ENCODE results near the gene METTL9. TPM values are rescaled to one million over a fixed set of nuclear protein-coding genes. Genes with fewer than 3 reads are reported as not detected.
A peak's percentile ranks its signal among the peaks of the same experiment; 100 is the strongest.

The METTL9 gene
- polyA plus RNA-seq, 3 donors: 181 to 400 (median 373) TPM

DNA sequence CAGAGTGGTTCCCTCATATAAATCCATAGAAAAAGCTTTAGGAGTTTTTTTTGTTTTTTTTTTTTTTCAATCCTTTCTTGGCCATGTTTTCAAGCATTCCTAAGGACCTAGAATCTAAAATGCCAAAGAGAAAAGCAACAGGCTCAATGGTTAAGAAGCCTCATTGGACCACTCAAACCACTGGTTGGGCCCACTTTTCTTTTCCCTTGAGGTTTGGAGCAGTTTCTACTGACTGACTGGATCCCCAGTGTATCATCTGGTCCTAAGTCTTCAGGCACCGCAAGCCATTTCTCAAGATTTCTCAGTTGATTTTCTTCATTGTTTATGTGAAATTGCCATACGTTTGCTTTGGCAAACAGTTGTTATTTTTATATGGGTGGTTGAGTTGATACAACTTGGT lies 14.4 kb downstream of the METTL9 start:
- no peaks in the 10 kb centered on the region for H3K27me3 ChIP-seq (ENCODE audit: control insufficient read depth in 2 of 2, insufficient read depth in 2 of 2, low read length in 2 of 2)
- peak overlapping the region in 1 of 2 donors; percentile 93 for H3K27ac ChIP-seq (ENCODE audit: low read depth in 1 of 2, low read length in 2 of 2)
- peaks cover 97 to 100% of the 10 kb centered on the region in 2 donors for H3K4me1 ChIP-seq (ENCODE audit: control insufficient read depth in 1 of 2, insufficient read depth in 2 of 2, low read length in 2 of 2)
- Mint-ChIP-seq H3K27ac (peak overlapping the region in 5 of 7 donors; percentile 61 to 95 (median 91)), H3K36me3 (peaks cover 40 to 50% of the 10 kb centered on the region in 2 donors), H3K4me3 (no peak overlapping the region), H3K27me3 (ENCODE audit: low read depth in 3 of 3) (no peaks in the 10 kb centered on the region), H3K9me3 (no peaks in the 10 kb centered on the region), H3K4me1 (peaks cover 95% of the 10 kb centered on the region)
- WGBS (ENCODE audit: insufficient coverage): no CpG with 5 or more reads among the region's 2 CpGs
- H3K79me2 ChIP-seq (ENCODE audit: insufficient read depth, low read length): peaks cover 100% of the 10 kb centered on the region
- no peak overlapping the region for H3K4me2 ChIP-seq (replicated peaks; ENCODE audit: extremely low read depth, low read length, poor library complexity, severe bottlenecking)
- intact Hi-C loops (cut with micrococcal nuclease): loop anchor here in 1 of 2 donors (5.0 kb wide), 1 partner anchor 39 kb away; the partner anchor contains the start of gene IGSF6
- peaks cover 72% of the 10 kb centered on the region for H4K20me1 ChIP-seq (ENCODE audit: insufficient read depth, low read length)
- H2AFZ ChIP-seq (ENCODE audit: insufficient read depth, low read depth, low read length, poor library complexity, severe bottlenecking): no peak overlapping the region
- TF ChIP-seq, protein P1, sequence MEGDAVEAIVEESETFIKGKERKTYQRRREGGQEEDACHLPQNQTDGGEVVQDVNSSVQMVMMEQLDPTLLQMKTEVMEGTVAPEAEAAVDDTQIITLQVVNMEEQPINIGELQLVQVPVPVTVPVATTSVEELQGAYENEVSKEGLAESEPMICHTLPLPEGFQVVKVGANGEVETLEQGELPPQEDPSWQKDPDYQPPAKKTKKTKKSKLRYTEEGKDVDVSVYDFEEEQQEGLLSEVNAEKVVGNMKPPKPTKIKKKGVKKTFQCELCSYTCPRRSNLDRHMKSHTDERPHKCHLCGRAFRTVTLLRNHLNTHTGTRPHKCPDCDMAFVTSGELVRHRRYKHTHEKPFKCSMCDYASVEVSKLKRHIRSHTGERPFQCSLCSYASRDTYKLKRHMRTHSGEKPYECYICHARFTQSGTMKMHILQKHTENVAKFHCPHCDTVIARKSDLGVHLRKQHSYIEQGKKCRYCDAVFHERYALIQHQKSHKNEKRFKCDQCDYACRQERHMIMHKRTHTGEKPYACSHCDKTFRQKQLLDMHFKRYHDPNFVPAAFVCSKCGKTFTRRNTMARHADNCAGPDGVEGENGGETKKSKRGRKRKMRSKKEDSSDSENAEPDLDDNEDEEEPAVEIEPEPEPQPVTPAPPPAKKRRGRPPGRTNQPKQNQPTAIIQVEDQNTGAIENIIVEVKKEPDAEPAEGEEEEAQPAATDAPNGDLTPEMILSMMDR (IDR thresholded peaks at IDR 0.05): no peak
- H3K9me3 ChIP-seq (replicated peaks in 1 of 2; ENCODE audit: control insufficient read depth in 1 of 2, insufficient read depth in 1 of 2, low read length in 2 of 2): no peaks in the 10 kb centered on the region
- peaks cover 5 to 33% of the 10 kb centered on the region in 2 donors for H3K36me3 ChIP-seq (replicated peaks in 1 of 2; ENCODE audit: control insufficient read depth in 1 of 2, insufficient read depth in 2 of 2, low read length in 2 of 2)
- no peak overlapping the region for H3K4me3 ChIP-seq (replicated peaks in 1 of 3; ENCODE audit: low read depth in 2 of 3, low read length in 3 of 3)
- no peak overlapping the region for H3K9ac ChIP-seq (ENCODE audit: insufficient read depth, low read length, poor library complexity, severe bottlenecking)
- DNase-seq: no peak

- Mint-ChIP-seq H3K4me1 (peaks cover 95% of the 10 kb centered on the region), H3K27ac (peak overlapping the region; percentile 10 to 95 (median 82)), H3K27me3 (ENCODE audit: low read depth in 3 of 3) (no peaks in the 10 kb centered on the region), H3K4me3 (no peak overlapping the region), H3K9me3 (no peaks in the 10 kb centered on the region), H3K36me3 (peaks cover 49 to 59% of the 10 kb centered on the region in 2 donors)
- H3K4me2 ChIP-seq (replicated peaks; ENCODE audit: extremely low read depth, low read length, poor library complexity, severe bottlenecking): no peak overlapping the region
- intact Hi-C loops (cut with micrococcal nuclease): loop anchor here in 1 of 2 donors (5.0 kb wide), 1 partner anchor 37 kb away; the partner anchor contains the start of gene IGSF6
- peak overlapping the region in 1 of 2 donors; percentile 93 for H3K27ac ChIP-seq (ENCODE audit: low read depth in 1 of 2, low read length in 2 of 2)
- peaks cover 100% of the 10 kb centered on the region for H3K79me2 ChIP-seq (ENCODE audit: insufficient read depth, low read length)
- peaks cover 76% of the 10 kb centered on the region for H4K20me1 ChIP-seq (ENCODE audit: insufficient read depth, low read length)
- H3K9me3 ChIP-seq (replicated peaks in 1 of 2; ENCODE audit: control insufficient read depth in 1 of 2, insufficient read depth in 1 of 2, low read length in 2 of 2): no peaks in the 10 kb centered on the region
- H3K27me3 ChIP-seq (ENCODE audit: control insufficient read depth in 2 of 2, insufficient read depth in 2 of 2, low read length in 2 of 2): no peaks in the 10 kb centered on the region
- H3K4me1 ChIP-seq (ENCODE audit: control insufficient read depth in 1 of 2, insufficient read depth in 2 of 2, low read length in 2 of 2): peaks cover 97 to 100% of the 10 kb centered on the region in 2 donors
- 70% methylated on average over 3 of the region's 3 CpGs for WGBS (ENCODE audit: insufficient coverage)
- no peak overlapping the region for H3K9ac ChIP-seq (ENCODE audit: insufficient read depth, low read length, poor library complexity, severe bottlenecking)
- TF ChIP-seq, protein P1 (IDR thresholded peaks at IDR 0.05): peak; percentile 23
- H2AFZ ChIP-seq (ENCODE audit: insufficient read depth, low read depth, low read length, poor library complexity, severe bottlenecking): no peak overlapping the region
- no peak overlapping the region for H3K4me3 ChIP-seq (replicated peaks in 1 of 3; ENCODE audit: low read depth in 2 of 3, low read length in 3 of 3)
- no peak for DNase-seq
- H3K36me3 ChIP-seq (replicated peaks in 1 of 2; ENCODE audit: control insufficient read depth in 1 of 2, insufficient read depth in 2 of 2, low read length in 2 of 2): peaks cover 10 to 38% of the 10 kb centered on the region in 2 donors
These were observed 15.5 kb downstream of the METTL9 start for GRCh38 chr16:21614896-21615295.

All from CD14-positive monocyte (primary cell).